GM23338 (cell line): Measurements from ENCODE around the gene TCN2. TPM values are rescaled to one million over a fixed set of nuclear protein-coding genes. Genes with fewer than 3 reads are reported as not detected.

Experiments used
- ATAC-seq: fragments of 200-7000 bp; cut with Tn5 transposase; 3 replicates; pipeline ENCODE4 v1.9.1; 2020
- DNase-seq: peaks from one replicate; pipeline ENCODE4 v3.0.0-alpha.2; 2015; ENCODE audit warnings: low spot score
- H2AFZ ChIP-seq: fragments of 200-600 bp; sonication (generic); 2 replicates; pipeline ENCODE4 v1.8.0; 2016; ENCODE audit warnings: antibody characterized with exemption, mild to moderate bottlenecking, moderate library complexity
- H3F3A ChIP-seq: fragments of 200-600 bp; sonication (generic); replicated peaks from 2 replicates; pipeline ENCODE4 v1.8.0; 2017; ENCODE audit warnings: antibody characterized with exemption, mixed run types, low read depth
- H3K27ac ChIP-seq: fragments of 200-600 bp; sonication (generic); 2 replicates; pipeline ENCODE4 v1.6.1; 2016; ENCODE audit warnings: low read depth
- H3K27me3 ChIP-seq: fragments of 200-600 bp; sonication (generic); 2 replicates; pipeline ENCODE4 v1.8.0; 2016; ENCODE audit warnings: mild to moderate bottlenecking, mixed run types, moderate library complexity; ENCODE audit not compliant: insufficient read depth
- H3K36me3 ChIP-seq: fragments of 200-600 bp; sonication (generic); 2 replicates; pipeline ENCODE4 v1.8.0; 2016; ENCODE audit warnings: mild to moderate bottlenecking; ENCODE audit not compliant: insufficient read depth
- H3K4me1 ChIP-seq: fragments of 200-600 bp; sonication (generic); 2 replicates; pipeline ENCODE4 v1.8.0; 2016; ENCODE audit warnings: mild to moderate bottlenecking, moderate library complexity; ENCODE audit not compliant: insufficient read depth
- H3K4me2 ChIP-seq: fragments of 200-600 bp; sonication (generic); 2 replicates; pipeline ENCODE4 v1.7.1; 2017; ENCODE audit warnings: mixed run types
- H3K4me3 ChIP-seq: fragments of 200-600 bp; sonication (generic); 2 replicates; pipeline ENCODE4 v1.6.1; 2016; ENCODE audit warnings: mixed run types
- H3K79me2 ChIP-seq: fragments of 200-600 bp; sonication (generic); replicated peaks from 2 replicates; pipeline ENCODE4 v1.8.0; 2017; ENCODE audit warnings: mild to moderate bottlenecking; ENCODE audit not compliant: insufficient read depth
- H3K9me2 ChIP-seq: fragments of 200-600 bp; sonication (generic); 2 replicates; pipeline ENCODE4 v1.8.0; 2017; ENCODE audit not compliant: insufficient read depth
- H4K20me1 ChIP-seq: fragments of 200-600 bp; sonication (generic); replicated peaks from 2 replicates; pipeline ENCODE4 v1.8.0; 2017; ENCODE audit warnings: mild to moderate bottlenecking; ENCODE audit not compliant: insufficient read depth
- H3K27ac Mint-ChIP-seq: 2 replicates; pipeline ENCODE4 v1.8.0; 2020; ENCODE audit warnings: inconsistent platforms, mild to moderate bottlenecking, moderate library complexity, mixed read lengths
- H3K27me3 Mint-ChIP-seq: 3 replicates; pipeline ENCODE4 v1.8.0; 2022; ENCODE audit warnings: low read depth, mild to moderate bottlenecking, moderate library complexity, mixed read lengths, inconsistent platforms; ENCODE audit not compliant: insufficient read depth, poor library complexity
- H3K36me3 Mint-ChIP-seq: 3 replicates; pipeline ENCODE4 v1.8.0; 2021; ENCODE audit warnings: low read depth, mild to moderate bottlenecking, inconsistent platforms, moderate library complexity, mixed read lengths
- H3K4me1 Mint-ChIP-seq: 3 replicates; pipeline ENCODE4 v1.8.0; 2020; ENCODE audit warnings: mild to moderate bottlenecking, inconsistent platforms, mixed read lengths
- H3K4me3 Mint-ChIP-seq: 3 replicates; pipeline ENCODE4 v1.8.0; 2021; ENCODE audit warnings: moderate library complexity, mild to moderate bottlenecking, inconsistent platforms, mixed read lengths
- H3K9me3 Mint-ChIP-seq: 3 replicates; pipeline ENCODE4 v1.8.0; 2020; ENCODE audit warnings: moderate library complexity, mild to moderate bottlenecking, inconsistent platforms, mixed read lengths
- CREB1 ChIP-seq: fragments of 250-450 bp; sonication (Bioruptor Pico); IDR thresholded peaks from 2 replicates; pipeline ENCODE4 v1.5.0; 2020; ENCODE audit warnings: low read depth, mild to moderate bottlenecking, moderate library complexity
- EZH2 ChIP-seq: fragments of 200-600 bp; sonication (generic); IDR thresholded peaks from one replicate; pipeline ENCODE4 v1.8.0; 2017; ENCODE audit warnings: antibody characterized with exemption, mild to moderate bottlenecking, low read depth; ENCODE audit not compliant: unreplicated experiment
- EZH2phosphoT487 ChIP-seq: fragments of 200-600 bp; sonication (generic); IDR thresholded peaks from one replicate; pipeline ENCODE4 v1.8.1; 2018; ENCODE audit warnings: antibody characterized with exemption; ENCODE audit not compliant: unreplicated experiment
- JUNB ChIP-seq: IDR thresholded peaks from one replicate; pipeline ENCODE4 v1.6.1; 2016; ENCODE audit warnings: antibody characterized with exemption; ENCODE audit not compliant: unreplicated experiment
- NANOG ChIP-seq: IDR thresholded peaks from 2 replicates; pipeline ENCODE4 v1.6.1; 2016; ENCODE audit warnings: antibody characterized with exemption, borderline replicate concordance
- POLR2AphosphoS5 ChIP-seq: IDR thresholded peaks from 2 replicates; pipeline ENCODE4 v1.6.1; 2016; ENCODE audit warnings: antibody characterized with exemption, low read depth
- STAT1 ChIP-seq: IDR thresholded peaks from one replicate; pipeline ENCODE4 v1.6.1; 2016; ENCODE audit warnings: antibody characterized with exemption; ENCODE audit not compliant: unreplicated experiment
- ZNF114 ChIP-seq: fragments of 250-450 bp; sonication (Bioruptor Pico); IDR thresholded peaks from 2 replicates; pipeline ENCODE4 v1.5.0; 2020; ENCODE audit warnings: mild to moderate bottlenecking, moderate library complexity
- ZNF331 ChIP-seq: fragments of 250-450 bp; sonication (Bioruptor Pico); IDR thresholded peaks from 2 replicates; pipeline ENCODE4 v1.5.0; 2020; ENCODE audit warnings: low read depth, mild to moderate bottlenecking, moderate library complexity
- ZNF462 ChIP-seq: fragments of 250-450 bp; sonication (Bioruptor Pico); IDR thresholded peaks from 2 replicates; pipeline ENCODE4 v1.5.0; 2020; ENCODE audit warnings: mild to moderate bottlenecking, moderate library complexity
- polyA plus RNA-seq: library from polyadenylated mRNA; unstranded; fragments of >200 nt; fragmentation: Nextera tagmentation; extraction: Ambion mirVana; gene quantifications from 2 replicates; pipeline ENCODE4 v1.2.1, GENCODE V29; 2016
- total RNA-seq: library from RNA; depleted of rRNA; stranded (reverse); fragments of >200 nt; shearing (Covaris generic); gene quantifications from 2 replicates; pipeline ENCODE4 v1.2.3, GENCODE V29; 2014
- TF ChIP-seq, protein P1 (sequence below), 2 experiments: fragments of 200-600 bp in 1 of 2; sonication (generic) in 1 of 2; conservative IDR thresholded peaks; 2 replicates each; pipeline versions ENCODE4 v1.5.1 to v1.6.1; 2016 to 2017; ENCODE audit warnings: antibody characterized with exemption in 2 of 2, low read depth in 2 of 2, mild to moderate bottlenecking in 2 of 2, moderate library complexity in 1 of 2

The TCN2 gene
- total and polyA plus RNA-seq, 2 experiments from 2014 or later = 12.9 to 38.1 TPM

DNA sequence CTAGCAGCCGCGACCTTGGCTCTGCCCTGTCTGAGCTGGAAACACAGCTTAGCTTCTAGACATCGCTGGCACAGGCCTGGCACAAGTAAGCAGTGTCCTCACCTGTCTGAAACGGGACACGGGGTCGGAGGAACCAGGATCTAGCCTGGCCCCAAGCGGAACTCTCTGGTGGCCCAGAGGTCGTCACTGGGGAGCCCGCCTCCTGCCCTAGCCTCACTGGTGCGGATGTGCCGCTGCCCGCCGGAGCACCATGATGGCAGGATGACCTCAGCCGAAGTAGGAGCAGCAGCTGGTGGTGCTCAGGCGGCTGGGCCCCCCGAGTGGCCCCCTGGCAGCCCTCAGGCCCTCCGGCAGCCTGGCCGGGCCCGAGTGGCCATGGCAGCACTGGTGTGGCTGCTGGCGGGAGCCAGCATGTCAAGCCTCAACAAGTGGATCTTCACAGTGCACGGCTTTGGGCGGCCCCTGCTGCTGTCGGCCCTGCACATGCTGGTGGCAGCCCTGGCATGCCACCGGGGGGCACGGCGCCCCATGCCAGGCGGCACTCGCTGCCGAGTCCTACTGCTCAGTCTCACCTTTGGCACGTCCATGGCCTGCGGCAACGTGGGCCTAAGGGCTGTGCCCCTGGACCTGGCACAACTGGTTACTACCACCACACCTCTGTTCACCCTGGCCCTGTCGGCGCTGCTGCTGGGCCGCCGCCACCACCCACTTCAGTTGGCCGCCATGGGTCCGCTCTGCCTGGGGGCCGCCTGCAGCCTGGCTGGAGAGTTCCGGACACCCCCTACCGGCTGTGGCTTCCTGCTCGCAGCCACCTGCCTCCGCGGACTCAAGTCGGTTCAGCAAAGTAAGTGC is 29.5 kb downstream of the TCN2 start:
- Mint-ChIP-seq H3K36me3 (peaks cover 22% of the 10 kb centered on the region), H3K9me3 (peaks cover 8% of the 10 kb centered on the region; the same call in 2 of the 3 replicates), H3K4me3 (peak overlapping the region; percentile 67), H3K27me3 (peaks cover 17% of the 10 kb centered on the region), H3K4me1 (peaks cover 13% of the 10 kb centered on the region; the same call in 2 of the 3 replicates), H3K27ac (no peak overlapping the region)
- Histone ChIP-seq H4K20me1 (no peaks in the 10 kb centered on the region), H3K4me3 (peak overlapping the region; percentile 80), H3K27ac (no peak overlapping the region), H3K79me2 (no peaks in the 10 kb centered on the region), H3F3A (0 out of 2 replicates have a peak, but pooled peaks cover 2% of the 10 kb centered on the region), H3K9me2 (no peaks in the 10 kb centered on the region), H2AFZ (peak overlapping the region; percentile 94), H3K36me3 (peaks cover 4% of the 10 kb centered on the region; the same call in 1 of the 2 replicates), H3K27me3 (0 out of 2 replicates have a peak, but pooled peaks cover 3% of the 10 kb centered on the region), H3K4me1 (peaks cover 10% of the 10 kb centered on the region; the same call in 1 of the 2 replicates), H3K4me2 (peak overlapping the region; percentile 97)
- ATAC-seq (peak; percentile 18), DNase-seq (peak; percentile 47)
- TF ChIP-seq, protein P1, sequence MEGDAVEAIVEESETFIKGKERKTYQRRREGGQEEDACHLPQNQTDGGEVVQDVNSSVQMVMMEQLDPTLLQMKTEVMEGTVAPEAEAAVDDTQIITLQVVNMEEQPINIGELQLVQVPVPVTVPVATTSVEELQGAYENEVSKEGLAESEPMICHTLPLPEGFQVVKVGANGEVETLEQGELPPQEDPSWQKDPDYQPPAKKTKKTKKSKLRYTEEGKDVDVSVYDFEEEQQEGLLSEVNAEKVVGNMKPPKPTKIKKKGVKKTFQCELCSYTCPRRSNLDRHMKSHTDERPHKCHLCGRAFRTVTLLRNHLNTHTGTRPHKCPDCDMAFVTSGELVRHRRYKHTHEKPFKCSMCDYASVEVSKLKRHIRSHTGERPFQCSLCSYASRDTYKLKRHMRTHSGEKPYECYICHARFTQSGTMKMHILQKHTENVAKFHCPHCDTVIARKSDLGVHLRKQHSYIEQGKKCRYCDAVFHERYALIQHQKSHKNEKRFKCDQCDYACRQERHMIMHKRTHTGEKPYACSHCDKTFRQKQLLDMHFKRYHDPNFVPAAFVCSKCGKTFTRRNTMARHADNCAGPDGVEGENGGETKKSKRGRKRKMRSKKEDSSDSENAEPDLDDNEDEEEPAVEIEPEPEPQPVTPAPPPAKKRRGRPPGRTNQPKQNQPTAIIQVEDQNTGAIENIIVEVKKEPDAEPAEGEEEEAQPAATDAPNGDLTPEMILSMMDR (conservative IDR thresholded peaks at IDR 0.05; ENCODE audit: low read depth in 2 of 2) = no peak
- TF ChIP-seq EZH2phosphoT487 (no peak), NANOG (no peak), STAT1 (no peak)

DNA sequence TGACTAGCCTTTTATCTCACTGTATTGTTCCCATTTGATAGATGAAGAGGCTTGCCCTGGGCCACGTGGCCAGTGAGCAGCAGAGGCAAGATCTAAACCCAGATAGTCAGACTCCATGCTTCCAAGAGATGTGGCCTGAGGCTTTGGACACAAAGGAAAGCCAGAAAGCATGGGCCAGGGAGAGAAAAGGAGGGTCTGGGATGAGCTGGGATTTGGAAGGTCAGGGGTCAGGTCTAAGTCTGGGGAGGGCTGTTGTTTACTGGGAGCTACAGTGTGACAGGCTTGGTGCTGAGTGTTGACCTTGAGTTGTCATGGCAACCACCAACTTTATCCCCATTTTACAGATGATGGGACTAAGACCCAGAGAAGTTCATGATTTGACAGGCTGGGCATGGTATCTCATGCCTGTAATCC is 30.7 kb downstream of the TCN2 start:
- peaks cover 21% of the 10 kb centered on the region for H3K27me3 Mint-ChIP-seq
- no peaks in the 10 kb centered on the region for H3K79me2 ChIP-seq
- no peak for DNase-seq
- H3K27ac Mint-ChIP-seq = no peak overlapping the region
- H3K36me3 Mint-ChIP-seq = peaks cover 22% of the 10 kb centered on the region
- no peak for ATAC-seq
- 0 out of 2 replicates have a peak, but pooled peaks cover 2% of the 10 kb centered on the region for H3F3A ChIP-seq
- H3K4me2 ChIP-seq = no peak overlapping the region; the same call in 1 of the 2 replicates
- no peak overlapping the region for H2AFZ ChIP-seq
- H3K4me3 ChIP-seq = no peak overlapping the region
- H3K4me3 Mint-ChIP-seq = no peak overlapping the region; the same call in 2 of the 3 replicates
- H3K9me2 ChIP-seq = no peaks in the 10 kb centered on the region
- peaks cover 8% of the 10 kb centered on the region; the same call in 2 of the 3 replicates for H3K9me3 Mint-ChIP-seq
- H3K27ac ChIP-seq = no peak overlapping the region
- H4K20me1 ChIP-seq = no peaks in the 10 kb centered on the region
- peaks cover 10% of the 10 kb centered on the region; the same call in 1 of the 2 replicates for H3K4me1 ChIP-seq
- H3K27me3 ChIP-seq = 0 out of 2 replicates have a peak, but pooled peaks cover 3% of the 10 kb centered on the region
- peaks cover 13% of the 10 kb centered on the region; the same call in 2 of the 3 replicates for H3K4me1 Mint-ChIP-seq
- peaks cover 4% of the 10 kb centered on the region; the same call in 1 of the 2 replicates for H3K36me3 ChIP-seq
- TF ChIP-seq ZNF462 (CRISPR knock-in tag) = no peak
- TF ChIP-seq JUNB = no peak
- TF ChIP-seq EZH2phosphoT487 = no peak
- no peak for TF ChIP-seq ZNF331 (CRISPR knock-in tag)
- no peak for TF ChIP-seq ZNF114
- TF ChIP-seq EZH2 = no peak
- no peak for TF ChIP-seq NANOG
- TF ChIP-seq STAT1 = no peak
- no peak for TF ChIP-seq CREB1 (CRISPR knock-in tag)
- no peak for TF ChIP-seq POLR2AphosphoS5
